T-helper 17 cell (primary cell): ENCODE data around the gene ZC3H14. TPM values are rescaled to one million over a fixed set of nuclear protein-coding genes. Genes with fewer than 3 reads are reported as not detected.
"Not testable (repeated sequence)": the region's sequence is repeated elsewhere in the genome, so short reads cannot be mapped to it uniquely, and the experiment has no call there.

Experiments used
- ATAC-seq: fragments of 150-1000 bp; cut with Tn5 transposase; 2 replicates; pipeline ENCODE4 v1.10.0; 2021; ENCODE audit warnings: mild to moderate bottlenecking, moderate library complexity
- DNase-seq, 3 donors: peaks; one replicate each; pipeline versions ENCODE4 v3.0.0 to v3.0.0-alpha.2; 2020 to 2021
- H3K9me3 ChIP-seq: one replicate; pipeline ENCODE4 v1.7.0; 2013; ENCODE audit warnings: low read length, mild to moderate bottlenecking; ENCODE audit not compliant: control insufficient read depth, poor library complexity, severe bottlenecking
- H3K27ac Mint-ChIP-seq: one replicate; pipeline ENCODE4 v1.8.0; 2022; ENCODE audit warnings: mild to moderate bottlenecking, moderate library complexity, mixed read lengths
- H3K27me3 Mint-ChIP-seq: one replicate; pipeline ENCODE4 v1.8.0; 2022; ENCODE audit warnings: mixed read lengths
- H3K36me3 Mint-ChIP-seq: one replicate; pipeline ENCODE4 v1.8.0; 2022; ENCODE audit warnings: low read depth, mixed read lengths
- H3K4me1 Mint-ChIP-seq: one replicate; pipeline ENCODE4 v1.8.0; 2022; ENCODE audit warnings: mild to moderate bottlenecking, mixed read lengths
- H3K4me3 Mint-ChIP-seq: one replicate; pipeline ENCODE4 v1.8.0; 2022; ENCODE audit warnings: mild to moderate bottlenecking, moderate library complexity, mixed read lengths
- total RNA-seq, 4 donors: library from RNA in 2 of 4; stranded (reverse) in 2 of 4; gene quantifications; one replicate each; pipeline ENCODE4 v1.2.3 and lab custom pipeline; 2022 to 2026

Gene ZC3H14
- total RNA-seq (10 to 100 TPM; 34.5 to 41.7 TPM), total RNA-seq (lab: John Stamatoyannopoulos, UW) (44.2 to 91.1 reads per million in 2 donors)

GRCh38 chr14:88562831-88563686 is at the start of gene ZC3H14:
Gene ZC3H14, plus strand, starts transcription at chr14:88563037. Its CDS starts 97 bp downstream, at chr14:88563134.
- Mint-ChIP-seq H3K4me3 (peak within 1 kb of the TSS; percentile 94), H3K36me3 (peaks cover 4% of the 10 kb centered on the region), H3K27me3 (peaks cover 5% of the 10 kb centered on the region), H3K27ac (peak within 1 kb of the TSS; percentile 92), H3K4me1 (peaks cover 22% of the 10 kb centered on the region)
- DNase-seq (peak; percentile 84 to 85 (median 84)), ATAC-seq (peak; percentile 98)
- H3K9me3 ChIP-seq, result no peaks in the 10 kb centered on the region

GRCh38 chr14:88515499-88516221 is 47.2 kb upstream of the ZC3H14 start:
- H3K27ac Mint-ChIP-seq, result no peak overlapping the region
- H3K36me3 Mint-ChIP-seq, result peaks cover 5% of the 10 kb centered on the region
- DNase-seq (no peak), ATAC-seq (no peak)
- no peak overlapping the region for H3K4me3 Mint-ChIP-seq
- H3K9me3 ChIP-seq, result no peaks in the 10 kb centered on the region
- H3K27me3 Mint-ChIP-seq, result peaks cover 37% of the 10 kb centered on the region
- peaks cover 6% of the 10 kb centered on the region for H3K4me1 Mint-ChIP-seq

DNA sequence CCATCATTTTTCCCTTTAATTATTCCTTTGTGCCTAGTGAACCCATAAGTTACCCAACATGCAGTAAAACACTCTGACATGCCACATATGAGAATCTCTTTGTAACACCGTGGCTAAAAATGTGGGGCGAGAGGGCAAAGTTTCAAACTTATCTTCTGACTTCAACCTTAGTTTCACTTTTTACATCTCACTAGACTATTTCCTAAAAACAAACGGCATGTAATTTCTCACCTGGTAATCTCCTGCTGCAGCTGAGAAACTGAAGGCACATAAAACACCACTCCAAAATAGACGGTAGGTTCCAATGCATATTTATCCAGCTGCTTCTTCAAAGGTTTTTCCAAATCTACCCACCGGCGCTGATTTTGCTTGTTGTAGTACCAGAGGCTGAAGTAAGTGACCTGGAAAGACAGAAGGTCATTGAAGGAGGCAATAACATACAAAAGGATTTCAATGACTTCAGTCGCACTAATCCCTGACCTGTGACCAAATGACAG is 45.9 kb upstream of the ZC3H14 start:
- Mint-ChIP-seq H3K27me3 (peaks cover 47% of the 10 kb centered on the region), H3K36me3 (peaks cover 5% of the 10 kb centered on the region), H3K4me3 (peak overlapping the region; percentile 25), H3K27ac (no peak overlapping the region), H3K4me1 (peaks cover 6% of the 10 kb centered on the region)
- DNase-seq (no peak), ATAC-seq (no peak)
- H3K9me3 ChIP-seq, result no peaks in the 10 kb centered on the region

GRCh38 chr14:88518592-88519512 is 44.0 kb upstream of the ZC3H14 start:
- Mint-ChIP-seq H3K4me3 (no peak overlapping the region), H3K4me1 (peaks cover 6% of the 10 kb centered on the region), H3K27ac (no peak overlapping the region), H3K27me3 (peaks cover 49% of the 10 kb centered on the region), H3K36me3 (peaks cover 5% of the 10 kb centered on the region)
- H3K9me3 ChIP-seq, result no peaks in the 10 kb centered on the region
- no peak for ATAC-seq
- no peak for DNase-seq

GRCh38 chr14:88519907-88520306 is 42.9 kb upstream of the ZC3H14 start:
- Mint-ChIP-seq H3K27ac (no peak overlapping the region), H3K36me3 (peaks cover 5% of the 10 kb centered on the region), H3K4me3 (no peak overlapping the region), H3K4me1 (peaks cover 6% of the 10 kb centered on the region), H3K27me3 (peaks cover 42% of the 10 kb centered on the region)
- DNase-seq (no peak), ATAC-seq (no peak)
- no peaks in the 10 kb centered on the region for H3K9me3 ChIP-seq

GRCh38 chr14:88521818-88522217 is 41.0 kb upstream of the ZC3H14 start:
- DNase-seq (no peak), ATAC-seq (no peak)
- H3K4me1 Mint-ChIP-seq, result peaks cover 2% of the 10 kb centered on the region
- H3K27ac Mint-ChIP-seq, result peak overlapping the region; percentile 39
- H3K4me3 Mint-ChIP-seq, result no peak overlapping the region
- H3K36me3 Mint-ChIP-seq, result no peaks in the 10 kb centered on the region
- H3K27me3 Mint-ChIP-seq, result peaks cover 29% of the 10 kb centered on the region
- no peaks in the 10 kb centered on the region for H3K9me3 ChIP-seq

DNA sequence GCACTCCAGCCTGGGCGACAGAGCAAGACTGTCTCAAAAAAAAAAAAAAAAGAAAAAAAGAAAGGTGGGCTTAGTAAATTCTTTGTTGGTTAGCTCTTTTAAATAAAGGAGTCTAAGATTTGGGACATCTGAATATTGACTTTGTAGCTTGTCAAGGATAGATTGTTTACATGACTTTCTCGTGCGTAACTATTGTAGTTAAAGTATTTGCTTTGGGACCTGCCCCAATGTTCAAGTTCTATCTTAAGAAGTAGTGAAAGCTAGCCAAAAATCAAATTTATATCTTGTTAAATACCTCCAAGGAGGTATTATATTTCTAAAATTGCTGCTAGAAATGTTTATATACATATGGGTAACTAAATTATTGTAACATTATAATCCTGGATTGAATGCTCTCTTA is 40.4 kb upstream of the ZC3H14 start:
- ATAC-seq (no peak), DNase-seq (no peak)
- no peaks in the 10 kb centered on the region for H3K9me3 ChIP-seq
- Mint-ChIP-seq H3K36me3 (no peaks in the 10 kb centered on the region), H3K4me3 (no peak overlapping the region), H3K4me1 (no peaks in the 10 kb centered on the region), H3K27me3 (peaks cover 28% of the 10 kb centered on the region), H3K27ac (no peak overlapping the region)

- H3K4me3 Mint-ChIP-seq, DNase-seq, H3K9me3 ChIP-seq, H3K27ac Mint-ChIP-seq, H3K36me3 Mint-ChIP-seq, ATAC-seq, H3K4me1 Mint-ChIP-seq: not testable (repeated sequence)
- H3K27me3 Mint-ChIP-seq, result peaks cover 19% of the 10 kb centered on the region
These were observed 32.9 kb upstream of the ZC3H14 start for GRCh38 chr14:88529889-88530288.

DNA sequence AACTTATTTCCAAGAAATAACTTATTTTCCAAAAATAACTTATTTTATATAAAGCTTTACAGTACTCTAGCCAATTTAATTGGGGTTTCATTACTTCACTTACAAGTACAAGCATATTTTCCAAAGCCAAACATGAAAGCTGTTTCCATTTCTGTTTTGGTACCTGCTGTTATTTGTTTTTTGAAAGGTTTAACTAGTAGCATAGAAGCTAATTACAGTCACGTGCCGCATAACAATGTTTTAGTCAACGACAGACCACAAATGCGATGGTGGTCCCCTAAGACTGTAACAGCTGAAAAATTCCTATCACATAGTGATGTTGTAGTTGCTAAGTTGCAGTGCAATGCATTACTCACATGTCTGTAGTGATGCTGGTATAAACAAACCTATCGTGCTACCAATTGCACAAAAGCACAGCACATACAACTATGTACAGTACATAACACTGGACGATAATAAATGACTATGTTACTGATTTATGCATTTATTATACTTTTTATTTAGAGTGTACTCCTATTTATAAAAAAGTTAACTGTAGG is 29.7 kb upstream of the ZC3H14 start:
- Mint-ChIP-seq H3K36me3 (no peaks in the 10 kb centered on the region), H3K4me3 (no peak overlapping the region), H3K27ac (no peak overlapping the region)

GRCh38 chr14:88535149-88535548 is 27.7 kb upstream of the ZC3H14 start:
- DNase-seq, result no peak
- Mint-ChIP-seq H3K27me3 (peaks cover 10% of the 10 kb centered on the region), H3K4me3 (no peak overlapping the region), H3K4me1 (no peaks in the 10 kb centered on the region), H3K36me3 (no peaks in the 10 kb centered on the region), H3K27ac (no peak overlapping the region)
- H3K9me3 ChIP-seq, result no peaks in the 10 kb centered on the region
- no peak for ATAC-seq

More for the DNA sequence above, 29.7 kb upstream of the ZC3H14 start:
- Mint-ChIP-seq H3K4me1 (no peaks in the 10 kb centered on the region), H3K27me3 (peaks cover 4% of the 10 kb centered on the region)
- ATAC-seq (no peak), DNase-seq (no peak)
- H3K9me3 ChIP-seq, result peaks cover under 1% of the 10 kb centered on the region

GRCh38 chr14:88535813-88536212 is 27.0 kb upstream of the ZC3H14 start:
- H3K4me1 Mint-ChIP-seq, result no peaks in the 10 kb centered on the region
- no peak overlapping the region for H3K27ac Mint-ChIP-seq
- ATAC-seq (no peak), DNase-seq (no peak)
- H3K9me3 ChIP-seq, result no peaks in the 10 kb centered on the region
- no peaks in the 10 kb centered on the region for H3K36me3 Mint-ChIP-seq
- H3K27me3 Mint-ChIP-seq, result peaks cover 12% of the 10 kb centered on the region
- no peak overlapping the region for H3K4me3 Mint-ChIP-seq

GRCh38 chr14:88541324-88541723 is 21.5 kb upstream of the ZC3H14 start:
- Mint-ChIP-seq H3K4me3 (no peak overlapping the region), H3K4me1 (no peaks in the 10 kb centered on the region), H3K27me3 (peaks cover 18% of the 10 kb centered on the region), H3K27ac (no peak overlapping the region), H3K36me3 (no peaks in the 10 kb centered on the region)
- ATAC-seq (no peak), DNase-seq (no peak)
- no peaks in the 10 kb centered on the region for H3K9me3 ChIP-seq
